Astrocyte (in vitro differentiated cells and primary cell): ENCODE measurements around the gene UCN3. TPM values are rescaled to one million over a fixed set of nuclear protein-coding genes. Genes with fewer than 3 reads are reported as not detected.
A peak's percentile ranks its signal among the peaks of the same experiment; 100 is the strongest.

Experiments used
- DNase-seq: peaks from one replicate; pipeline ENCODE4 v3.0.0-alpha.2; 2010; ENCODE audit warnings: low read depth
- FAIRE-seq: peaks from 2 replicates; lab custom pipeline; 2011; peaks lifted over from hg19 to GRCh38; lab: Jason Lieb, UNC
- H2AFZ ChIP-seq: 2 replicates; pipeline ENCODE4 v1.6.0; 2012; ENCODE audit warnings: low read depth, low read length, inconsistent platforms
- H3K27ac ChIP-seq: 2 replicates; pipeline ENCODE4 v1.5.1; 2011; ENCODE audit warnings: low read depth, low read length, inconsistent platforms
- H3K27me3 ChIP-seq: 2 replicates; pipeline ENCODE4 v1.6.0; 2011; ENCODE audit warnings: low read length, inconsistent platforms; ENCODE audit not compliant: insufficient read depth
- H3K36me3 ChIP-seq: 2 replicates; pipeline ENCODE4 v1.5.1; 2011; ENCODE audit warnings: low read length, inconsistent platforms; ENCODE audit not compliant: insufficient read depth
- H3K4me1 ChIP-seq: 2 replicates; pipeline ENCODE4 v1.5.1; 2011; ENCODE audit warnings: low read length, inconsistent platforms; ENCODE audit not compliant: insufficient read depth
- H3K4me2 ChIP-seq: 2 replicates; pipeline ENCODE4 v1.6.0; 2012; ENCODE audit warnings: low read length, inconsistent platforms
- H3K4me3 ChIP-seq: 2 replicates; pipeline ENCODE4 v1.5.1; 2011; ENCODE audit warnings: low read depth, mild to moderate bottlenecking, low read length, inconsistent platforms; ENCODE audit not compliant: insufficient read depth
- H3K79me2 ChIP-seq: 2 replicates; pipeline ENCODE4 v1.6.0; 2012; ENCODE audit warnings: mild to moderate bottlenecking, low read length, inconsistent platforms; ENCODE audit not compliant: insufficient read depth
- H3K9ac ChIP-seq: 2 replicates; pipeline ENCODE4 v1.6.0; 2012; ENCODE audit warnings: mild to moderate bottlenecking, low read length, inconsistent platforms
- H3K9me3 ChIP-seq: 2 replicates; pipeline ENCODE4 v1.5.1; 2012; ENCODE audit warnings: low read depth, mild to moderate bottlenecking, low read length, inconsistent platforms; ENCODE audit not compliant: insufficient read depth
- H4K20me1 ChIP-seq: 2 replicates; pipeline ENCODE4 v1.6.0; 2012; ENCODE audit warnings: low read length, inconsistent platforms; ENCODE audit not compliant: insufficient read depth
- H3K27ac Mint-ChIP-seq: one replicate; pipeline ENCODE4 v1.8.0; 2021; ENCODE audit warnings: mild to moderate bottlenecking, mixed read lengths; ENCODE audit not compliant: unreplicated experiment
- H3K27me3 Mint-ChIP-seq: one replicate; pipeline ENCODE4 v1.8.0; 2021; ENCODE audit warnings: low read depth, mixed read lengths; ENCODE audit not compliant: unreplicated experiment
- H3K36me3 Mint-ChIP-seq: one replicate; pipeline ENCODE4 v1.8.0; 2021; ENCODE audit warnings: low read depth, mixed read lengths; ENCODE audit not compliant: unreplicated experiment
- H3K4me1 Mint-ChIP-seq: one replicate; pipeline ENCODE4 v1.8.0; 2021; ENCODE audit warnings: low read depth, mixed read lengths; ENCODE audit not compliant: unreplicated experiment
- H3K4me3 Mint-ChIP-seq: one replicate; pipeline ENCODE4 v1.8.0; 2021; ENCODE audit warnings: mild to moderate bottlenecking, moderate library complexity, mixed read lengths; ENCODE audit not compliant: unreplicated experiment
- H3K9me3 Mint-ChIP-seq: one replicate; pipeline ENCODE4 v1.8.0; 2021; ENCODE audit warnings: mild to moderate bottlenecking, mixed read lengths; ENCODE audit not compliant: unreplicated experiment
- CTCF ChIP-seq: IDR thresholded peaks from 2 replicates; pipeline ENCODE4 v1.5.1; 2011; ENCODE audit warnings: low read depth, mild to moderate bottlenecking, inconsistent platforms, low read length, moderate library complexity; ENCODE audit not compliant: insufficient read depth
- EZH2 ChIP-seq: IDR thresholded peaks from 2 replicates; pipeline ENCODE4 v1.6.1; 2012; ENCODE audit warnings: mild to moderate bottlenecking, low read length, inconsistent platforms; ENCODE audit not compliant: insufficient read depth
- total RNA-seq: library from RNA; stranded (reverse); gene quantifications from 2 replicates; pipeline ENCODE4 v1.2.1, GENCODE V29; 2021

UCN3 gene
- total RNA-seq, 1 donor from 2014 or later = not detected

- Mint-ChIP-seq H3K9me3 (no peaks in the 10 kb centered on the region), H3K36me3 (no peaks in the 10 kb centered on the region), H3K4me1 (no peaks in the 10 kb centered on the region), H3K27me3 (no peaks in the 10 kb centered on the region), H3K4me3 (no peak overlapping the region), H3K27ac (no peak overlapping the region)
- Histone ChIP-seq H3K27ac (peak overlapping the region; percentile 59), H3K4me3 (peak overlapping the region; percentile 89), H2AFZ (peak overlapping the region; percentile 74), H3K36me3 (no peaks in the 10 kb centered on the region), H3K79me2 (peaks cover 57% of the 10 kb centered on the region), H3K4me2 (peak overlapping the region; percentile 84), H4K20me1 (no peaks in the 10 kb centered on the region), H3K27me3 (no peaks in the 10 kb centered on the region), H3K9me3 (no peaks in the 10 kb centered on the region), H3K4me1 (no peaks in the 10 kb centered on the region), H3K9ac (peak overlapping the region; percentile 85)
- FAIRE-seq (peak; percentile 13), DNase-seq (peak; percentile 53)
- TF ChIP-seq CTCF (no peak), EZH2 (no peak)
Observed at GRCh38 chr10:5413012-5413938, 48.5 kb downstream of the UCN3 start.

- Histone ChIP-seq H3K4me1 (no peaks in the 10 kb centered on the region), H3K9ac (no peak overlapping the region), H3K27me3 (no peaks in the 10 kb centered on the region), H3K9me3 (no peaks in the 10 kb centered on the region), H2AFZ (no peak overlapping the region), H3K79me2 (peaks cover 94% of the 10 kb centered on the region), H3K27ac (no peak overlapping the region), H4K20me1 (peaks cover 5% of the 10 kb centered on the region), H3K4me2 (no peak overlapping the region), H3K4me3 (no peak overlapping the region), H3K36me3 (no peaks in the 10 kb centered on the region)
- H3K4me1 Mint-ChIP-seq = no peaks in the 10 kb centered on the region
- H3K36me3 Mint-ChIP-seq = no peaks in the 10 kb centered on the region
- no peaks in the 10 kb centered on the region for H3K27me3 Mint-ChIP-seq
- H3K27ac Mint-ChIP-seq = no peak overlapping the region
- H3K9me3 Mint-ChIP-seq = peaks cover 4% of the 10 kb centered on the region
- no peak overlapping the region for H3K4me3 Mint-ChIP-seq
- FAIRE-seq (no peak), DNase-seq (peak; percentile 26)
- TF ChIP-seq CTCF = no peak
- no peak for TF ChIP-seq EZH2
Observed at GRCh38 chr10:5416981-5417380, 52.2 kb downstream of the UCN3 start.

- Histone ChIP-seq H3K4me1 (no peaks in the 10 kb centered on the region), H3K27ac (no peak overlapping the region), H2AFZ (no peak overlapping the region), H3K9ac (no peak overlapping the region), H3K4me3 (no peak overlapping the region), H4K20me1 (peaks cover 5% of the 10 kb centered on the region), H3K4me2 (no peak overlapping the region), H3K79me2 (peaks cover 100% of the 10 kb centered on the region), H3K36me3 (no peaks in the 10 kb centered on the region), H3K9me3 (no peaks in the 10 kb centered on the region), H3K27me3 (no peaks in the 10 kb centered on the region)
- H3K36me3 Mint-ChIP-seq = no peaks in the 10 kb centered on the region
- FAIRE-seq = no peak
- no peaks in the 10 kb centered on the region for H3K27me3 Mint-ChIP-seq
- H3K9me3 Mint-ChIP-seq = peaks cover 4% of the 10 kb centered on the region
- no peak overlapping the region for H3K27ac Mint-ChIP-seq
- H3K4me3 Mint-ChIP-seq = no peak overlapping the region
- DNase-seq = no peak
- H3K4me1 Mint-ChIP-seq = no peaks in the 10 kb centered on the region
- no peak for TF ChIP-seq EZH2
- no peak for TF ChIP-seq CTCF
Observed at GRCh38 chr10:5418584-5418983, 53.8 kb downstream of the UCN3 start.
